H54 (cell line): ENCODE data around the gene SLC25A18.

Experiments used
- DNase-seq: peaks from one replicate; pipeline ENCODE4 v3.0.0; 2011; ENCODE audit warnings: low spot score, mixed read lengths; ENCODE audit not compliant: insufficient read length
- FAIRE-seq: peaks from 3 replicates; lab custom pipeline; 2011; peaks lifted over from hg19 to GRCh38; lab: Jason Lieb, UNC
- POLR2A ChIP-seq: IDR thresholded peaks from 2 replicates; pipeline ENCODE4 v1.6.1; 2011; ENCODE audit warnings: low read depth, mild to moderate bottlenecking, low read length

Gene SLC25A18

GRCh38 chr22:17580441-17581031, 17.2 kb downstream of the SLC25A18 start:
- FAIRE-seq: no peak
- DNase-seq: no peak
- no peak for TF ChIP-seq POLR2A

- TF ChIP-seq POLR2A: no peak
- no peak for FAIRE-seq
- no peak for DNase-seq
Measured at GRCh38 chr22:17581056-17581455, 17.8 kb downstream of the SLC25A18 start.

- DNase-seq: no peak
- no peak for TF ChIP-seq POLR2A
- no peak for FAIRE-seq
Measured at GRCh38 chr22:17581631-17582030, 18.3 kb downstream of the SLC25A18 start.

- TF ChIP-seq POLR2A: no peak
- FAIRE-seq (no peak), DNase-seq (no peak)
Measured at GRCh38 chr22:17583151-17583550, 19.9 kb downstream of the SLC25A18 start.

- no peak for TF ChIP-seq POLR2A
- FAIRE-seq (no peak), DNase-seq (no peak)
Measured at GRCh38 chr22:17586831-17587440, 23.6 kb downstream of the SLC25A18 start.

GRCh38 chr22:17587629-17588028, 24.3 kb downstream of the SLC25A18 start:
- FAIRE-seq: no peak
- no peak for DNase-seq
- no peak for TF ChIP-seq POLR2A

GRCh38 chr22:17588606-17589005, 25.3 kb downstream of the SLC25A18 start:
- FAIRE-seq (no peak), DNase-seq (no peak)
- TF ChIP-seq POLR2A: no peak

GRCh38 chr22:17589810-17590375, 26.6 kb downstream of the SLC25A18 start:
- FAIRE-seq: no peak
- TF ChIP-seq POLR2A: no peak
- DNase-seq: no peak

GRCh38 chr22:17590586-17590985, 27.3 kb downstream of the SLC25A18 start:
- FAIRE-seq (no peak), DNase-seq (no peak)
- no peak for TF ChIP-seq POLR2A

GRCh38 chr22:17592201-17592600, 28.9 kb downstream of the SLC25A18 start:
- no peak for DNase-seq
- no peak for FAIRE-seq
- TF ChIP-seq POLR2A: no peak

GRCh38 chr22:17596226-17596625, 32.9 kb downstream of the SLC25A18 start:
- FAIRE-seq (no peak), DNase-seq (no peak)

GRCh38 chr22:17597217-17597616, 33.9 kb downstream of the SLC25A18 start:
- TF ChIP-seq POLR2A: no peak
- FAIRE-seq: no peak

More at GRCh38 chr22:17596226-17596625, 32.9 kb downstream of the SLC25A18 start:
- no peak for TF ChIP-seq POLR2A

GRCh38 chr22:17598318-17598717, 35.0 kb downstream of the SLC25A18 start:
- no peak for TF ChIP-seq POLR2A
- FAIRE-seq (no peak), DNase-seq (no peak)

More at GRCh38 chr22:17597217-17597616, 33.9 kb downstream of the SLC25A18 start:
- DNase-seq: no peak

- no peak for FAIRE-seq
- TF ChIP-seq POLR2A: no peak
Measured at GRCh38 chr22:17601031-17601430, 37.7 kb downstream of the SLC25A18 start.

GRCh38 chr22:17603668-17604067, 40.4 kb downstream of the SLC25A18 start:
- DNase-seq: no peak
- no peak for FAIRE-seq
- no peak for TF ChIP-seq POLR2A

More at GRCh38 chr22:17601031-17601430, 37.7 kb downstream of the SLC25A18 start:
- no peak for DNase-seq
